RPMI8226 (cell line): ENCODE data around the gene IL1RN.
"Not testable (repeated sequence)": the region's sequence is repeated elsewhere in the genome, so short reads cannot be mapped to it uniquely, and the experiment has no call there.

Source experiments
- DNase-seq: peaks from one replicate; pipeline ENCODE4 v3.0.0-alpha.2; 2015

IL1RN gene, protein sequence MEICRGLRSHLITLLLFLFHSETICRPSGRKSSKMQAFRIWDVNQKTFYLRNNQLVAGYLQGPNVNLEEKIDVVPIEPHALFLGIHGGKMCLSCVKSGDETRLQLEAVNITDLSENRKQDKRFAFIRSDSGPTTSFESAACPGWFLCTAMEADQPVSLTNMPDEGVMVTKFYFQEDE

DNA sequence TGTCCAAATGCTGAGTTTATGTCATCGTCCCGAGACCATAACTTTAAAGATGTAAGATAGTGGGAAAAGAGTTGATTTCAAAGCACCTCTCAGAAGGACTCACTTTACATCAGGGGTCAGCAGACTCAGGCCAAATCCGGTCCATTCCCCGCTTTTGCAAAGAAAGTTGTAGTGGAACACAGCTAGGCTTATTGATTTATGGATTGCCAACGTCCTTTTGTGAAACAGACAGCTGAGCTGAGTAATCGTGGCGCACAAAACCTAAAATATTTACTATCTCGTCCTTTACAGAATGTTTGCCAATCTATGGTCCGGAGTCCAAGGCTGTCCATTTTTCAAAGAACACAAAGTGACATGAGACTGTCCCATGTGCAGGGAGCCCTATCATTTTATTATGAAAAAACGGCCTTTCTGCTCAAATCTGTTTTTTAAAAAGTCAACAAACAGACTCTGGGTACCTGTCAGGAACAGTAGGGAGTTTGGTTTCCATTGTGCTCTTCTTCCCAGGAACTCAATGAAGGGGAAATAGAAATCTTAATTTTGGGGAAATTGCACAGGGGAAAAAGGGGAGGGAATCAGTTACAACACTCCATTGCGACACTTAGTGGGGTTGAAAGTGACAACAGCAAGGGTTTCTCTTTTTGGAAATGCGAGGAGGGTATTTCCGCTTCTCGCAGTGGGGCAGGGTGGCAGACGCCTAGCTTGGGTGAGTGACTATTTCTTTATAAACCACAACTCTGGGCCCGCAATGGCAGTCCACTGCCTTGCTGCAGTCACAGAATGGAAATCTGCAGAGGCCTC lies at the start of gene IL1RN:
Gene IL1RN, plus strand, starts transcription at position 754 of the 801 bp plus-strand sequence. Its CDS starts 27 bp downstream, at position 781.
- DNase-seq, result no peak

DNA sequence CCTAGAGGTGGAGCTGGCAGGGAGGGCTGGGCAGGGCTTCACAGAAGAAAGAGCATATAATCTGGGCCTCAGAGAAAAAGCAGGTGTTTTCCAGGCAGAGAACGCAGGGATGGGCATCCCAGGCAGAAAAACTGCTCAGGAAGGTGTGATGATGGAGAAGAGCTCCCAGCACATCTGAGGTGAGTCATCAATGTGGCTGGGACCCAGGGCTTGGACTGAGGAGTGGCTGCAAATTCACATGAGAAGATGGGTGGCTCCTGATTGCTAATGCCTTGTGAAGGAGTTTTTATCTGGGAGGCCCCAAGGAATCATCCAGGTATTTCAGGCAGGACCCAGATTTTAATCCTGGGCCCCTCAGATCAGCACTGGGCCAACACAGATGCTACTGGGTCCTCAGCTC lies 49.5 kb upstream of the IL1RN start:
- DNase-seq, result no peak

DNA sequence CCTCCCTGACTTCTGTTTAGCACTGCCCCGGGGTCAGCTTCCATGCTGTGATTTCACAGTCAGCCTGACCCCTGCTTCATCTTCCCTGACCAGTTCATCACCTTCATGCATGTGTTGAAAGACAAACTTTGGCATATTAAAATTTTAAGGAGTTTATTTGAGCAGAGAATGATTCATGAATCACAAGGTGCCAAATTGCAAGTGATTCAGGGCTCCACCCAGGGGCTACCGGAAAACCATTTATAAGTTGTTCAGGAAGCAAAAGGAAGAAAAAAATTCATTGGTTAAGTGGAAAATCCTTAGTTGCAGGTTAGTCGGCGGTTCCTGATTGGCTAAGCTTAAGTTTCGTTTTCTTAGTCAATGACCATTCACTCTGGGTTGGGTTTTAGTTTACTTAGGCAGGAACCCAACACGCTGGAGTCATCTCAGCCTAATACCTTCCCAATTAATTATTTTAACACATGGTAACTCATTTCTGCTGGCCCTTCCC lies 49.0 kb upstream of the IL1RN start:
- DNase-seq, result no peak

DNA sequence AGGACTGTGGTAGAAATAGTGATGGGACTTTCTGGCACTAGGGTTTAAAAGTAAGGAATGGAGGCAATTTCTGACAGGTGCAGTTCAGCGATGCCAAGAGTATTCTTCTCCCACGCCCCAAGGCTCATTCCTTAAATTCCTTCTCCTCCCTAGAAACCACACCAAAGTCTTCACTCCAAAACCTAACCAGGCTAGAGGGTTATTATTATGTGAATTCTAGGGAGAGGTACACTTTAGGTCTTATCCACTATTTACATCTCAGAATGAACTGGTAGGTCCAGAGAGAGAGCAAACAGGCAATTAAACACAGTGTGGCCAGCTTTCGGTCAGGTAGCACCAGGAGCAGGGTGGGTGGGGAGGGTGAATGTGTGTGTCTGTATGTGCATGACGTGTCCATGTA lies 48.3 kb upstream of the IL1RN start:
- DNase-seq, result no peak

DNA sequence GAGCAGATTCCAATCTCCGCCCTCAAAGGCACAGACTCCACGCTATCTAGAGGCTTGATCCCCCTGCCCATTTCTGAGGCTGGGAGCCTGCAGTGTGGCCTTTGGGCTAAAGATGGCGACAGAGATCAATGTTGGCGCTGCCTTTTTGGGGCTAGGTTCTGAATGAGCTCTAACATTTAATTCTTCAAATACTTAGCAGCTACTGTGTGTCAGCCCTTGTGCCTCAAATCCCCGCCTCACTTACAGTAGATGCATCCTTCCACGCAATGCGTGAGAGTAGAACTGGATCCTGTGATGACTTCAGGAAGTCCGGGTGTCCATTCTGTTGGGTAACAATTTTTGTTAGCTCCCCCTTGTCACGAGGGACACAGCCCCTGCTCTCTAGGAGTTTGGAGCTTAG lies 47.3 kb upstream of the IL1RN start:
- peak; percentile 39 for DNase-seq

DNA sequence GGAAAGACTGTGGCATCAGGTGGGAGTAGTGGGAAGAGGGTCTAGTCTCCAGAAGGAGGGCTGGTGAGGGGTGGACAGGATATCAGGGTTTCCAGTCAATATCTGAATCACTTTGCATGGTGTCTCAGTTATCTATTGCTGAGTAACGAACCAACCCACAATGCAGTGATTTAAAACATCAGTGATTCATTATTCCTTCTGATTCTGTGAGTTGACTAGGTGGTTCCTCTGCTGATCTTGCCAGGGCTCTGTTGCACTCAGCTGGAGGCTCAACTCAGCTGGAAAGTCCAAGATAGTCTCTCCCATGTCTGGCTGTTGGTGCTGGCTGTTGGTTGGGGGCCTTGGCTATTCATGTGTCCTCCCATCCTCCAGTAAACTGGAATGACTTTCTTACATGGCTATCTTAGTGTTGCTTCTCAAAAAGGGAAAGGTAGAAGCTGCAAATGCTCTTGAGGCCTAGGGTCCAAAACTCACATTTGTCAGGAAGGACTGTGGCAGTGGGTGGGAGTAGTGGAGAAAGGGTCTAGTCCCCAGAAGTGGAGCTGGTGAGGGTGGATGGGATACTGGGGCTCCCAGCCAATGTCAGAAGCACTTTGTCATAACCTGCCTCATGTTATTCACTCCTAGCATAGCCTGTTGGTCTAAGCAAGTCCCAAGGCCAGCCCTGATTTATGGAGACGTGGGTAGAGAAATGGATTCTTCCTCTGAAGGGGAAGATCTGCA lies 45.7 kb upstream of the IL1RN start:
- no peak for DNase-seq

DNA sequence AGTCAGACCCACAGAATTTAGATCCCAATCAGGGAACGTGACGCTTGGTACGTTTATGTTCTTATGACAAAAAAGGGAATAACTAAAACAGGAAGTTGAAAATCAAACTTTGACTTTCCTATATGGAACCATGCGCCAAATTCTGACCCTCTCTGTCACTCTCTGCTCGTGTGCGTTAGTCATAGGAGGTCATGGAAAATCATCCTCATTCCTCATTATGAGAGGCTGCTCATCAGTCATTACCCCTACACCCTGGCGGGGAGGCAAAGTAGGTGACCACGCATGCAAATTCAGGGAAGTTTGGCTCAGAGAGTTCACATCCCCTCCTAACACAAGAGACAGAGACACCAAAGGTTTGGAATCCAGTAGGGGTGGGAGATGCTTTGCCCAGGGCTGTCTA lies 44.1 kb upstream of the IL1RN start:
- no peak for DNase-seq

DNA sequence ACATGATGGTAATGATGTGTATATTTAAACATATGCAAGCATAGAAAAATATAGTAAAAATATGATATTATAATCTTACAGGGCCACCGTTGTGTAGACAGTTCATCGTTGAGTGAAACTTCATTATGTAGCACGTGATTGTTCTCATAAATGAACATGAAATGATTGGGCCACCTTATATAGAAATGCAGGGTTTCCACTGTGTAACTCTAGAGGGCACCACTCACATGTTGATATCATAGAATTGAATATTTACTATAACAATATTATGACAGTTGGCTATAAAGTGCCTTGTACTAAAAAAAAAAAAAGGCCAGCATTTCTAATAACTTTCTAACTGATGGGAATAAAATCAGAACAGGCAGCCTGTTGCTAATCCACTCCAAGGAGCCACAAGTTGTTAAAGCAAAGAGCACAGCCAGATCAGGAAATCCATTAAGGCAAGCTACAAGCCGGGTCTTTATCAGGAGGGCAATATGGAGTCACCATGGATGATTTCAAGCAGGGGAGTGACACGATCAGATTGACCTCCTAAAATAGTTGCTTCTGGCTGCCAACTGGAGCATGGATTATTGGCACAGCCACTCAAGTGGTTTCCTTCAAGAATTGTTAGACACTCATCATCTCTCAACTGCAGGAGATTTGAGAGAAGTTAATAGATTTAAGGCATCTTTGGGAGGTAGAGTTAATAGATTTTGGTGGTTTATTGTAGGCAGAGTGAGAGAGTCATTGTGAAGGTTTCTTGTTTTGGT lies 43.0 kb upstream of the IL1RN start:
- DNase-seq, result no peak

DNA sequence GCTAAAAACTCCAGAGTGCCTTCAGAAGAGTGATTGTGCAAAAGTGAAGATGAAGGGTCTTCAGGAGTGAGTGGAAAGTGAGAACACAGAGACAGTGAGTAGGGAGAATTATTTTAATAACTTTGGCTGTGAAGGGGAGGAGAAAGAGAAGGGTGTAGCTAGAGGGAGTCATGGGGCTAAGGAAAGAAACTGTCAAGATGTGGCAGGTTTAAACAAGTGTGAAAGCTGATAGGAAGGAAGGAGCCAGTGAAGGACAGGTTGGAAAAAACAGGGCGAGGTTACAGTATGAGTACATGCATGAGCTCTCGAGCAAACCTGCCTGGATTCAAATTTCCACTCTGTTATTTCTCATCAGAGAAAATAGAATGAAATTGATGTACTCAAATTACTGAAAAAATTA lies 41.9 kb upstream of the IL1RN start:
- DNase-seq, result no peak

DNA sequence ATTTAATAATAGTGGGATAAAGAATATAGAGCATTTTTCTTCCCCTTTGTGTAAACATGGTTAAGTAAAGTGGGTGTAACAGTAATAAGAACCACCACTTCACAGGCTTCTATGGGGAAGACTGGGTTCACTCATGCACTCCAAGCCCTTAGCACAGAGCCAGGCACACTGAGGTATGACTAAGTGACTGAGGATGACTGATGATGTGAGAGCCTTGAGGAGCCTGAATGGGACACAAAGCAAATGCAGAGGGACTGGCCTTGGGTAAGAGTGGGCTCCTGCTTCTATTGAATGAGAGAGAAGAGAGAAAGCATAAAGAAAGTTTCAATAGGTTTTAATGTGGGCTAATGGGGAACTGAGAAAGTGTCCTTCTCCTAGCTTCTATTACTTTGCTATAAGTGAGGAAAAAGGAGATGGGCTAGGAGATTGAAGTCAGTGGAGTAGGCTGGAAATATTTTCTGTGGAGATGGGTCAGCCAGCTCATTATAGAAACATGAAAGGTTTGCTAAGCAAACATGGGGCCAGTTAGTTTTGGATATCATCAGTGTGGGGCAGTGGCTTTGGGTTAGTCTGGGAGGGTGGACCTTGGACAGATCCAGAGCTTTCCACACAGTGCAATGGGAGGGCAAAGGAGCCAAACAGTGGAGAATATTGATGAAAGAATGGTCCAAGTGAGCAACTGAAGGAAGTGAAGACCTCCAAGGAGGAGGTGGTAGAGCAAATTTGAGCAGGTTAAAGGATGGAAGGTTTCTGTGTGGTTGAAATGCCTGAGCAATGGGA lies 39.0 kb upstream of the IL1RN start:
- no peak for DNase-seq

DNA sequence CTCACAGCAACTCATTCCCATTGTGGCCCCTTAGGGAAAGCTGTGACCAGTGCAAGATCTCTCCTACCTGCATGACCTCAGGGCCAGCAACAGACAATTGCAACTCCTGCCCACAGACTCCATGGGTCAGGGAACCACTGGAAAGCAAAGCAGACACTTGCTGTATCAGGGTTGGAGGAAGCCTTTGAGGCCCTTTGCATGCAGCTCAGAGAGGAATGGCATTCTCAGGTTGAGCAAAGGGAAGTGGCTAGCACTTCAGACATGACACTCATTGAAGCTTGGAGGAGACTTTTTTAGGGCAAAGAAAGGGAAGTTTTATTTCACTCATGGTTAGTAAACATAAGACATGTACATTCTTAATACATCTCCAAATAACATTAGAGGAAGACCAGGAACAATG lies 37.5 kb upstream of the IL1RN start:
- no peak for DNase-seq

DNA sequence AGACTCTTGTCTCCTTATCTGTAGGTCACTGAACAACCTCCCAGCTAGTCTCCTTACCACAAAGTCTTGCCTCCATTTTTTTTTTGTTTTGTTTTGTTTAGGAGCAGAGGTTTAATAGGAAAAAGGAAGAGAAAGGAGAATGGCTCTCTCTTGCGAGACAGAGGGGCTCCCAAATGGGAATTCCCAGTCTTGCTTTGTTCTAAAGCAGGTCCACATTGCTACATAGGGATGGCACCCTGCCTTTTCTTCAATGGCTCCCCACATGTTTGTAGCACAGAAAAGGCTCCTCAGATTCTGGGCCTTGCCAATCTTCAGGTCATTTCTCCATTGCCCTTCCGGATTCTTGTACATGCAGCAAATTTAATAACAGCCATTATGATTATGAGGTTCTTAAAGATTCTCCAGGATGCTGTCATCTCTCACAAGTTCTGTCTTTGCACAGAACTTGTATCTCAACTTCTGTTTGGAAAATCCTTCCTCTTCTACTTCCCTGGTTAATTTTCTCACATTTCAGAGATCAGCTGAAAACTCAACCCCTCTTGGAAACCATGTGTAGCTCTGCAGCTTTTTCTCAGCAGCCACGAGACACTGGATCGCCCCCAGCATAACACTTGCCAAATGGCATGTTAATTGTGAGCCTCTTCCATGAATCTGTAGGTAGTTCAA lies 36.0 kb upstream of the IL1RN start:
- DNase-seq, result no peak

DNA sequence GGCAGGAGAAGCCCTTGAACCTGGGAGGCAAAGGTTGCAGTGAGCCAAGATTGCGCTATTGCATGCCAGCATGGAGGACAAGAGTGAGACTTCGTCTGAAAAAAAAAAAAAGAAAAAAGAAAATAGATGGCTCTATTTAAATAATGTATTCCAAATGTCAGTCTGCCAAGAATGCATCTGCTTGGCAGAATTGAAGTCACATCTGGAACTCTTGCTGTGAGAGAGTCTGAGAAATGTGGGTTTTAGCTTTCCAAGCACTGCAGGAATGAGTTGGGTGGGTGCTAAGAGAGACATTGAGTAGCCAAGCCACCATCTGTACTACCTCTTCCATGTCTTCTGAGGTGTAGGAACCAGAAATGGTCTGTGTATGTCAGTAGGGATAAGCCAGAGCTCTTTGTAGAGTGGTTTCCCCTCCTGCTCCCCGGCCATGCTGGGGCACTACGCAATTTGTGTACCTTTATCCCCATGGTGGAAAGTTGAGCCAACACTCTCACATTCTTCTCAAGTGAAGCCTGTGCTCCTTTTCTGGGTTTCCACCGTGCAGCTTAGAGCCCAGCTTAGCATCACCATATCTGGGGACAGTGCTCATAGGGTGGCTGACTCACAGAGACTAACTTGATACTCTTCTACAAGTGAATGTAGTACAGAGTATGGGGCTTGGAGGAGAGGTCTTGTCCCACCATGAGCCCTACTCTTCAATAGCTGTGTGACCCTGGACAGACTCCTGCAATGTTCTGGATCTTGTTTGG lies 34.4 kb upstream of the IL1RN start:
- DNase-seq, result no peak

DNA sequence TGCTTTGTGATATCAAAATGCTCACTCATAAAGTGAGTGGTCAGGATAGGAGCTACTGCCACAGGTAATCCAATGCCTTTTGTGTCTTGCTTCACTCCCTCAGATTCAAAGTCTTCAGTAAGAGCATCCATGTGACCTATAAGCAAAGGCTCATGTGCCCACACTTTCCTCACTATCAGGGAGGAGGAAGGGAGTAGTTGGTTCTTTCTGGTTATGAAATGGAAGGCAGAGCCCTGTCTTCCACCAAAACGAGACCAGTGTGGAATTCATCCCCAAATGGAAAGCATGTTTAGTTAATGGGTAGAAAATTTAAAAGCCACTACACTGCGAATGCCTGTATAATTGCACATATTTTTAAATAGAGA lies 33.8 kb upstream of the IL1RN start:
- DNase-seq, result no peak

DNA sequence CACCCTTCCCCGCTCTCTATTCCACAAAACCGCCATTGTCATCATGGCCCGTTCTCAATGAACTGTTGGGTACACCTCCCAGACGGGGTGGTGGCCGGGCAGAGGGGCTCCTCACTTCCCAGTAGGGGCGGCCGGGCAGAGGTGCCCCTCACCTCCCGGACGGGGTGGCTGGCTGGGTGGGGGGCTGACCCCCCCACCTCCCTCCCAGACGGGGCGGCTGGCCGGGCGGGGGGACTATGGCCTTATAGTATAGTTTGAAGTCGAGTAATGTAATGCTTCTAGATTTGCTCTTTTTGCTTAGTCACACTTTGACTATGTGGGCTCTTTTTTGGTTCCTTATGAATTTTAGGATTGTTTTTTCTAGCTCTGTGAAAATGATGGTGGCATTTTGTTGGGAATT lies 31.1 kb upstream of the IL1RN start:
- DNase-seq, result not testable (repeated sequence)

DNA sequence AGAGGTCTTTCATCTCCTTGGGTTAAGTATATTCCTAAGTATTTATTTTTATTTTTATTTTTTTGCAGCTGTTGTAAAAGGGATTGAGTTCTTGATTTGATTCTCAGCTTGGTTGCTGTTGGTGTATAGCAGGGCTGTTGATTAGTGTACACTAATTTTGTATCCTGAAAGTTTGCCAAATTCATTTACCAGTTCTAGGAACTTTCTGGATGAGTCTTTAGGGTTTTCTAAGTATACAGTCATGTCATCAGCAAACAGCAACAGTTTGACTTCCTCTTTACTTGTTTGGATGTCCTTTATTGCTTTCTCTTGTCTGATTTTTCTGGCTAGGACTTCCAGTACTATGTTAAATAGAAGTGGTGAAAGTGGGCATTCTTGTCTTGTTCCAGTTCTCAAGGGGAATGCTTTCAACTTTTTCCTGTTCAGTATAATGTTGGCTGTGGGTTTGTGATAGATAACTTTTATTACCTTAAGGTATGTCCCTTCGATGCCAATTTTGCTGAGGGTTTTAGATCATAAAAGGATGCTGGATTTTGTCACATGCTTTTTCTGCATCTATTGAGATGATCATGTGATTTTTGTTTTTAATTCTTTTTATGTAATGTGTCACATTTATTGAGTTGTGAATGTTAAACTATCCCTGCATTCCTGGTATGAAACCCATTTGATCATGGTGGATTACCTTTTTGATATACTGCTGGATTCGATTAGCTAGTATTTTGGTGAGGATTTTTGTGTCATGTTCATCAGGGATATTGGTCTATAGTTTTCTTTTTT lies 30.4 kb upstream of the IL1RN start:
- DNase-seq, result not testable (repeated sequence)

DNA sequence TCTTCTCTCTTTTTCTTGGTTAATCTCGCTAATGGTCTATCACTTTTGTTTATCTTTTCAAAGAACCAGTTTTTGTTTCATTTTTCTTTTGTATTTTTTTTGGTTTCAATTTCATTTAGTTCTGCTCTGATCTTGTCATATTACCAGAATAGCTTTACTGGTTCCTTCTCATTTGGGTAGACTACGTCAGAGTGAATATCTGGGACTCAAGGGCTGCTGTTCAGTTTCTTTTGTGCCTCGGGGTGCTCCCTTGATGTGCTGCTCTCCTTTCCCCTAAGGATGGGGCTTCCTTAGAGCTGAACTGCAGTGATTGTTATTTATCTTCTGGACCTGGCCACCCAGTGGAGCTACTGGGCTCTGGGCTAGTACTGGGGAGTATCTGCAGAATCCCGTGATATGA lies 29.4 kb upstream of the IL1RN start:
- DNase-seq, result no peak

DNA sequence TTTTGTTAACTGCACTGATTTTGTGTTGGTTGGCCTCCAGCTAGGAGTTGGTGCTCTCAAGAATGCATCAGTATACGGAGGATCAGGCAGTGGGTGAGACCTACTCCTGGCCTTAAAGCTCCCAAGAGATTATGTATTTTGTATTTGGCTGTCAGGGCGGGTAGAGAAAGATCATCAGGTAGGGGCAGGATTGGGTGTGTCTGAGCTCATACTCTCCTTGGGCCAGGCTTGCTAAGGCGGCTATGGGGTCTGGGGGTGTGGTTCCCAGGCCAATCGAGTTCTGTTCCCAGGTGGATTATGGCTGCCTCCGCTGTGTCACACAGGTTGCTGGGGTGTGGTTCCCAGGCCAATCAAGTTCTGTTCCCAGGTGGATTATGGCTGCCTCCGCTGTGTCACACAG lies 28.9 kb upstream of the IL1RN start:
- DNase-seq, result no peak

DNA sequence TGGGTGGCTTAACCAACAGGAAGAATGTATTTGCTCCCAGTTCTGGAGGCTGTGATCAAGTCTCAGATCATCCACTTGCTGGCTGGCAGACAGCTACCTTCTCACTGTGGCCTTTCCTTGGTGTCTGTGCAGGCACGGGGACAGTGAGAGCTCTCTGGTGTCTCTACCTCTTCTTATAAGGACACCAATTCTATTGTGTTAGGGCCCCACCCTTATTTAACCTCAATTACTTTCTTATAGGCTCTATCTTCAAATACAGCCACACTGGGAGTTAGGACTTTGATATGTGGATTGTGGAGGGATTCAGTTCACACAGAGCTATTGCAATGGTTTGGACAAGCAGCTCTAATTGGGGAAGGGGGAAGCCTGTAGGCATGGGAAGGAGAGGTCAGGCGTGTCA lies 25.3 kb upstream of the IL1RN start:
- DNase-seq, result no peak

DNA sequence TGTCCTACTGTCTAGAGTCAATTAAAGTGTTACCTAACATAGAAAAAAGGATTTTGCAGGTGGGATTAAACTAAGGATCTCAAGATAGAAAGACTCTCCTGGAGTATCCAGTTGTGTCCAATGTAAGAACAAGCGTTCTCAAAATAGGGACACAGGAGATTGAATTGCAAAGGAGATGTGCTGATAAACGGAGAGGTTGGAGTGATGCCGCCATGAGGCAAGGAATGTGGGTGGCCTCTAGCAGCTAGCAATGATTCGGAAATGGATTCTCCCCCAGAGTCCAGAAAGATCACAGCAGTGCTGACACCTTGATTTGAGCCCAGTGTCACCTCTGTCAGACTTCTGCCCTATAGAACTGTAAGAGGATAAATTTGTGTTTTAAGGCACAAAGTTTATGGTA lies 24.1 kb upstream of the IL1RN start:
- DNase-seq, result no peak
